BLaER1 treated with 17β-estradiol and CSF1 and Interleukin-3, amounts not matched to agents 10 nM and 100 nM (cell line): ENCODE measurements around the gene ZNF160.

ENCODE experiments used
- H3K27ac ChIP-seq, 11 experiments: shearing (Covaris generic); formaldehyde crosslinking; 2 replicates each; pipeline ENCODE4 v1.8.1; 2022
- H3K27me3 ChIP-seq, 11 experiments: shearing (Covaris generic); formaldehyde crosslinking; 2 replicates each; pipeline ENCODE4 v1.8.1; 2022
- H3K36me3 ChIP-seq, 11 experiments: shearing (Covaris generic); formaldehyde crosslinking; 2 replicates each; pipeline ENCODE4 v1.8.1; 2022
- H3K4me1 ChIP-seq, 10 experiments: shearing (Covaris generic); formaldehyde crosslinking; 2 replicates each; pipeline ENCODE4 v1.8.1; 2022
- H3K4me2 ChIP-seq, 11 experiments: shearing (Covaris generic); formaldehyde crosslinking; 2 replicates each; pipeline ENCODE4 v1.8.1; 2022
- H3K4me3 ChIP-seq, 10 experiments: shearing (Covaris generic); formaldehyde crosslinking; 2 replicates each; pipeline ENCODE4 v1.8.1; 2022
- H3K9ac ChIP-seq, 11 experiments: shearing (Covaris generic); formaldehyde crosslinking; 2 replicates each; pipeline ENCODE4 v1.8.1; 2022
- H3K9me3 ChIP-seq, 11 experiments: shearing (Covaris generic); formaldehyde crosslinking; replicated peaks in 1 of 11; 2 replicates each; pipeline ENCODE4 v1.8.1; 2022
- H4K20me1 ChIP-seq, 11 experiments: shearing (Covaris generic); formaldehyde crosslinking; 2 replicates each; pipeline ENCODE4 v1.8.1; 2022
- Cebpa-rat ChIP-seq, 11 experiments: shearing (Covaris generic); IDR thresholded peaks; 2 replicates each; pipeline ENCODE4 v1.8.1; 2022

The ZNF160 gene

DNA sequence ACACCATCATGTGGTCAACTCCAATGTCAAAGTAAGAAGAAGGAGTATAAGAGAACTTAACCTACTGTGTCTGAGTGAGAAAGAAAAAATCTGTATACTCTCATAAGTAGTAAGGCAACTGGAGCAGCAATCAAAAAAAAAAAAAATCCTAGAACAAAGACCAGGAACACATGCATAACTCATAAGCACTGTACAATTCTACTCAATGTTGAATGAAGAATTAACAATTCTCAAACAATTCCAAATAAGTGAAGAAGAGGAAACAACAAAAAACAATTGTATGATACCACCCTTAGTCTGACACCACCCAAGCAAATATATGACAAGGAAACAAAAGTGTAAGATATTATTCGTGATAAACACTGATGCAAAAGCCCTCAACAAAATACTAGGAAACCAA lies 24.6 kb downstream of the ZNF160 start:
- TF ChIP-seq Cebpa-rat (IDR thresholded peaks at IDR 0.05) = no peak

DNA sequence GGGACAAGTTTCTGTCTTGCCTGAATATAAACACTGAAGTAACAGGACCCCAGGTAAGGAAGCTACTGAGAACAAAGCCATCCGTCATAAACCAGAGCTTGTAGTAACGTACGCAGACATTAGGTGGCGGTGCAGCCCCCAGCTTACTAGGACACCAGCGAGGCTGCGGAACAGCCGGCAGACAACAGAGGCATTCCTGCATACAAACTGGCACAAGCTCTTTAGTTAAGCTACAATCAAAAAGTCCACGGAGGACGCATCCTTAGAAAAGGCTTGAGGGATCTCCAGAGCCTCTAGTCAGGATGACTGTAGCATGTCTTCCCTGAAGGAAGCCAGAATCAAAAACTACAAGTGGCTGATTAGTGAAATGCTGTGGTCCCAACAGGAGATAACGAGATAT lies 26.2 kb downstream of the ZNF160 start:
- no peak overlapping the region for H3K4me3 ChIP-seq
- no peak overlapping the region for H3K4me2 ChIP-seq
- no peaks in the 10 kb centered on the region for H3K27me3 ChIP-seq
- peaks cover 0 to 19% (median 0%) of the 10 kb centered on the region in 11 experiments; a peak in 3 of 22 replicates for H4K20me1 ChIP-seq
- H3K9ac ChIP-seq = no peak overlapping the region
- H3K4me1 ChIP-seq = no peaks in the 10 kb centered on the region
- TF ChIP-seq Cebpa-rat (IDR thresholded peaks at IDR 0.05) = no peak
- peaks cover 97 to 100% (median 99%) of the 10 kb centered on the region in 11 experiments for H3K36me3 ChIP-seq
- H3K27ac ChIP-seq = no peak overlapping the region
- peaks cover 81 to 99% (median 96%) of the 10 kb centered on the region in 11 experiments for H3K9me3 ChIP-seq

More for the DNA sequence above, 24.6 kb downstream of the ZNF160 start:
- no peak overlapping the region for H3K4me3 ChIP-seq
- no peak overlapping the region for H3K4me2 ChIP-seq
- H3K36me3 ChIP-seq = peaks cover 97 to 100% (median 99%) of the 10 kb centered on the region in 11 experiments
- H3K27me3 ChIP-seq = no peaks in the 10 kb centered on the region
- H4K20me1 ChIP-seq = peaks cover 0 to 19% (median 0%) of the 10 kb centered on the region in 11 experiments; a peak in 3 of 22 replicates
- no peak overlapping the region for H3K27ac ChIP-seq
- peaks cover 81 to 99% (median 96%) of the 10 kb centered on the region in 11 experiments for H3K9me3 ChIP-seq
- H3K4me1 ChIP-seq = no peaks in the 10 kb centered on the region
- no peak overlapping the region for H3K9ac ChIP-seq

DNA sequence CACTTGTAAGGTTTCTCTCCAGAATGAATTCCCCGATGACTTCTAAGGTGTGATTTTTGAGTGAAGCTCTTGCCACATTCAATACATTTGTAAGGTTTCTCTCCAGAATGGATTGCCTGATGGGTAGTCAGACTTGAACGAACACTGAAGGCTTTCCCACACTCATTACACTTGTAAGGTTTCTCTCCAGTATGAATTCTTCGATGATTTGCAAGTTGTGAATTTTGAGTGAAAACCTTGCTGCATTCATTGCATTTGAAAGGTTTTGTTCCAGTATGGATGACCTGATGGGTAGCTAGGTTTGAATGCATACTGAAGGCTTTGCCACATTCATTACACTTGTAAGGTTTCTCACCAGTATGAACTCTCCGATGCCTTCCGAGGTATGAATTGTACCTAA lies 34.4 kb downstream of the ZNF160 start:
- H3K4me3 ChIP-seq = peak overlapping the region; percentile 3 to 44 (median 33); a peak in 14 of 20 replicates
- H3K4me1 ChIP-seq = no peaks in the 10 kb centered on the region
- no peak overlapping the region for H3K9ac ChIP-seq
- no peaks in the 10 kb centered on the region; a peak in 1 of 22 replicates for H3K27me3 ChIP-seq
- H3K4me2 ChIP-seq = no peak overlapping the region
- no peak overlapping the region for H3K27ac ChIP-seq
- peaks cover 99 to 100% (median 100%) of the 10 kb centered on the region in 11 experiments for H3K9me3 ChIP-seq
- TF ChIP-seq Cebpa-rat (IDR thresholded peaks at IDR 0.05) = no peak
- peaks cover 87 to 100% (median 99%) of the 10 kb centered on the region in 11 experiments for H3K36me3 ChIP-seq
- H4K20me1 ChIP-seq = no peaks in the 10 kb centered on the region

DNA sequence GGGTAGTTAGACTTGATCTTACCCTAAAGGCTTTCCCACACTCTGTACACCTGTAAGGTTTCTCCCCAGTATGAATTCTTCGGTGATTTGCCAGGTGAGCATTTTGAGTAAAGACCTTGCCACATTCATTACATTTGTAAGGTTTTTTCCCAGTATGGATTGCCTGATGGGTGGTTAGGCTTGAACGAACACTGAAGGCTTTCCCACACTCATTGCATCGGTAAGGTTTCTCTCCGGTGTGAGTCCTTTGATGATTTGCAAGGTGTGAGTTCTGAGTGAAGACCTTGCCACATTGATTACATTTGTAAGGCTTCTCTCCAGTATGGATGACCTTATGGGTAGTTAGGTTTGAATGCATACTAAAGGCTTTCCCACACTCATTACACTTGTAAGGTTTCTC lies 35.0 kb downstream of the ZNF160 start:
- Histone ChIP-seq H3K4me3 (peak overlapping the region in 9 of 10 experiments; percentile 19 to 44 (median 32); a peak in 15 of 20 replicates), H3K27me3 (no peaks in the 10 kb centered on the region; a peak in 1 of 22 replicates), H3K4me2 (no peak overlapping the region), H3K36me3 (peaks cover 80 to 100% (median 99%) of the 10 kb centered on the region in 11 experiments), H3K9me3 (peaks cover 99 to 100% (median 100%) of the 10 kb centered on the region in 11 experiments), H4K20me1 (no peaks in the 10 kb centered on the region), H3K9ac (no peak overlapping the region), H3K4me1 (no peaks in the 10 kb centered on the region), H3K27ac (no peak overlapping the region)
- TF ChIP-seq Cebpa-rat (IDR thresholded peaks at IDR 0.05) = no peak

DNA sequence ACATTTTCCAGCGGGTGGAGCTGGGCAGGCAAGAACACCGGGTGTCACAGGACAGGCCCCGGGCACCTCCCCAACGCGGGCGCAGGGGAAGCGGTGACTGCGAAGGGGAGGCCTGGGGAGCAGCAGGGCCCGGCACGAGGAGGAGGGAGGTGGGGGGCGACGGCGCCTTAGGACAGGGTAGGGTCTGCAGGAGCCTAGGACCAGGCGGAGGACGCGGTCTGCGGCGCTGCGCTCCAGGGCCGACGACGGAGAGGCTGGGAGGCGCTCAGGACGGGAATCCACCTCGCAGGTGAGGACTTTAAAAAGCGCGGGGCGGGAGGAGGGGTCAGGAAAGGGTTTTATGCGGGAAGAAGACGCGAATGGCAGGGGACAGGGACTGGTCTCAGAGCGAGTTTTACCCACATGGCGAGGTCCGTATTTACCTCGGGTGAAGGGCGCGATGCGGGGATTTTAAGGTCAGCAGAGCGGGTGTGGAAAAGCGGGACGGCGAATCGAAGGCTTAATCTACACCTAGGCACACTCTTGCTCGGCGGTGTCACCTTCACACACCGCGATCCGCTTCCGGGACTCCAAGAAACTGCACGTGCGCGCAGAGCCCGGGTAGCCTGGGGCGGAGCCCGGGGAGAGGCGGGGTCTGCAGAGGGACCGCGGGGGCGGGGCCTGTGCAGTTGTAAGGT lies 45.2 kb downstream of the ZNF160 start:
- Histone ChIP-seq H3K9me3 (peaks cover 62 to 97% (median 82%) of the 10 kb centered on the region in 11 experiments), H4K20me1 (no peaks in the 10 kb centered on the region), H3K36me3 (peaks cover 0 to 27% (median 13%) of the 10 kb centered on the region in 11 experiments; a peak in 17 of 22 replicates), H3K4me2 (no peak overlapping the region), H3K4me1 (peaks cover 0 to 12% (median 9%) of the 10 kb centered on the region in 10 experiments; a peak in 11 of 20 replicates), H3K9ac (no peak overlapping the region), H3K4me3 (no peak overlapping the region), H3K27me3 (no peaks in the 10 kb centered on the region), H3K27ac (no peak overlapping the region)
- no peak for TF ChIP-seq Cebpa-rat (IDR thresholded peaks at IDR 0.05)

DNA sequence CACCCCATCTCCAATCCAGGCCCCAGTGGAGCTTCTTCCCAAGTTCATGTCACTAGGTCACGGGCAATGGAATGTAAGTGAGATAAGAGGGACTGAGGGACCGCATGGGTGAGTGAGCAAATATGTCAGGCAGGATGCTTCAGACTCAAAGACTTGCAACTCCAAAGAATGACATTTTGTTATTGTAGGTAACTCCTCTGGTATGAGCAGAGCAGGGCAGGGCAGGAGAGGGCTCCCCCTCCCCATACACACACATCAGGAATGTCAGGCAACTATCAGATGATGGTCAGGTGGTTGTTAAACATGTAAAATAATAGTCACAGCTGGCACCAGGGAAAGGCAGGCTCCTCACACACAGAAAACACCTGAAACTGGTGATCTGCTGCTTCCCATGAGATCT lies 48.1 kb downstream of the ZNF160 start:
- Histone ChIP-seq H3K9me3 (peaks cover 58 to 97% (median 81%) of the 10 kb centered on the region in 11 experiments), H3K4me1 (peaks cover 0 to 12% (median 9%) of the 10 kb centered on the region in 10 experiments; a peak in 11 of 20 replicates), H3K27ac (no peak overlapping the region), H3K4me3 (no peak overlapping the region), H3K4me2 (peak overlapping the region in 4 of 11 experiments; percentile 9 to 47 (median 20); a peak in 5 of 22 replicates), H3K36me3 (no peaks in the 10 kb centered on the region), H3K9ac (no peak overlapping the region), H4K20me1 (no peaks in the 10 kb centered on the region), H3K27me3 (no peaks in the 10 kb centered on the region)
- TF ChIP-seq Cebpa-rat (IDR thresholded peaks at IDR 0.05) = no peak

DNA sequence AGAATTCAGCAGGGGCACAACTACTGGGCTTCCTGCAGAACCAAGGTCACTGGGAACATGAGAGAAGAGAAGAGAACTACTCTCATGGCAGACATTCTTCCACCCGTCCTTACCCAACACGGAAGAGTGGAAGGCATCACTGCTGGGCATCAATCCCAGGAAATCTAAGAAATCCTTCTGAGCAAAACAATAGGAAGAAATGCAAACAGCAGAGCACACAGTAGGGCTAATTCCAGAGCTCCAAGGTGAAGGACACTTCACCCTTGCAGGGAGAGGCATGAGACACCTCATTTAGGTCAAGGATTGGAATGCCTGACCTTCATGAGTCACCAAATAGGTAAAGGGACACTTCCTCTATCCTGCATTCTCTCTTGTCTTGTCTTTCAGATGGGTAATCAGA lies 55.8 kb downstream of the ZNF160 start:
- Histone ChIP-seq H3K4me1 (no peaks in the 10 kb centered on the region), H4K20me1 (no peaks in the 10 kb centered on the region), H3K4me2 (no peak overlapping the region), H3K36me3 (0 out of 22 replicates have a peak, but pooled peaks cover 0 to 3% (median 0%) of the 10 kb centered on the region in 11 experiments), H3K4me3 (no peak overlapping the region), H3K9me3 (peaks cover 40 to 76% (median 51%) of the 10 kb centered on the region in 11 experiments), H3K27ac (no peak overlapping the region), H3K27me3 (no peaks in the 10 kb centered on the region), H3K9ac (no peak overlapping the region)
- TF ChIP-seq Cebpa-rat (IDR thresholded peaks at IDR 0.05) = no peak

DNA sequence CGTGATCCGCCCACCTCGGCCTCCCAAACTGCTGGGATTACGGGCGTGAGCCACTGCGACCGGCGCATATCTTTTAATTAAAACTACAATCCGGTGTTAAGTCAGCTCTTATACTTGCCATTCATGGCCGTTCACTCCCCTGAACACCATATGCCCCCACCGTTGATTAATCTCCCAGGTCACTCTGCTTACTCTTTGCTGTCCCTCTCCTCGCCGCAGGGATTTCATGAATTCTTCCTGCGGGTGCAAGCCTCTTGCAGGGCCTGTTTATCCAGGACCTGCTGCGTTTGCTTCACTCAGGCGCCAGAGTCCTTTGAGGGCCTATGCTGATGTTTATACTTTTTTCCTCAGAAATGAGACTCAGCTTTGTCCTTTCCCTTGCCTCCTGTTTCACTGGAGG lies 57.7 kb downstream of the ZNF160 start:
- Histone ChIP-seq H3K27ac (no peak overlapping the region), H3K36me3 (0 out of 22 replicates have a peak, but pooled peaks cover 0 to 3% (median 0%) of the 10 kb centered on the region in 11 experiments), H4K20me1 (no peaks in the 10 kb centered on the region), H3K4me3 (no peak overlapping the region), H3K4me2 (no peak overlapping the region), H3K27me3 (no peaks in the 10 kb centered on the region), H3K4me1 (no peaks in the 10 kb centered on the region), H3K9ac (no peak overlapping the region), H3K9me3 (peaks cover 26 to 69% (median 33%) of the 10 kb centered on the region in 11 experiments)
- TF ChIP-seq Cebpa-rat (IDR thresholded peaks at IDR 0.05) = no peak

DNA sequence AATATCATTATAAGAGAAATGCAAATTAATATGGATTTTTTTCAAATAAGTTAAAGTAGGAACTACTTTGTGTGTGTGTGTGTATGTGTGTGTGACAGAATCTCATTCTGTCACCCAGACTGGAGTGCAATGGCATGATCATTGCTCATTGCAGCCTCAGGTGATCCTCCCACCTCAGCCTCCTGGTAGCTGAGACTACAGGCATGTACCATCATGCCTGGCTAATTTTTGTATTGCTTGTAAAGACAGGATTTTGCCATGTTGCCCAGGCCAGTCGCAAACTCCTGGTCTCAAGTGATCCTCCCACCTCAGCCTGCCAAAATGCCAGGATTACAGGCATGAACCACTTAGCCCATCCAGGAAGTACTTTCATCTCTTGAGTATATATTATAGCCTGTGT lies 61.9 kb downstream of the ZNF160 start:
- Histone ChIP-seq H3K4me2 (no peak overlapping the region), H4K20me1 (no peaks in the 10 kb centered on the region)

More for the DNA sequence above, 61.9 kb downstream of the ZNF160 start:
- H3K4me3 ChIP-seq = no peak overlapping the region
- no peak overlapping the region for H3K9ac ChIP-seq
- H3K4me1 ChIP-seq = peaks cover 0 to 5% (median under 1%) of the 10 kb centered on the region in 10 experiments; a peak in 6 of 20 replicates
- TF ChIP-seq Cebpa-rat (IDR thresholded peaks at IDR 0.05) = no peak
- H3K9me3 ChIP-seq = peaks cover 20 to 74% (median 31%) of the 10 kb centered on the region in 11 experiments
- no peak overlapping the region for H3K27ac ChIP-seq
- no peaks in the 10 kb centered on the region for H3K27me3 ChIP-seq
- 0 out of 22 replicates have a peak, but pooled peaks cover 0 to 5% (median 0%) of the 10 kb centered on the region in 11 experiments for H3K36me3 ChIP-seq
